Caco-2 (cell line): ENCODE data around the gene MYBPC2. TPM values are rescaled to one million over a fixed set of nuclear protein-coding genes. Genes with fewer than 3 reads are reported as not detected.
A peak's percentile ranks its signal among the peaks of the same experiment; 100 is the strongest.

Source experiments
- BruUV-seq: library from RNA; stranded (reverse); fragments of 400-500 nt; replicated peaks from 2 replicates; lab custom pipeline; 2021; lab: Mats Ljungman, UMichigan
- CTCF ChIA-PET: fragments of 300-600 bp; sonication (Branson Sonifier 250); formaldehyde crosslinking; loops from one replicate; lab custom pipeline; 2022; ENCODE audit warnings: antibody characterized with exemption; lab: Charles Lee
- POLR2A ChIA-PET: fragments of 300-600 bp; sonication (Branson Sonifier 250); formaldehyde crosslinking; loops from one replicate; lab custom pipeline; 2022; ENCODE audit warnings: antibody characterized with exemption; lab: Charles Lee
- DNase-seq, 2 experiments: peaks; one replicate each; pipeline versions ENCODE4 v3.0.0 to v3.0.0-alpha.2; 2020 to 2022
- H3K27me3 ChIP-seq: replicated peaks from 2 replicates; pipeline ENCODE4 v1.6.0; 2011; ENCODE audit warnings: low read length; ENCODE audit not compliant: control insufficient read depth, insufficient read depth
- H3K36me3 ChIP-seq: 2 replicates; pipeline ENCODE4 v1.5.1; 2011; ENCODE audit warnings: low read length; ENCODE audit not compliant: control insufficient read depth, insufficient read depth
- H3K4me1 ChIP-seq: fragments of 250-450 bp; sonication (Bioruptor Pico); 2 replicates; pipeline ENCODE4 v1.5.1; 2020; ENCODE audit warnings: mild to moderate bottlenecking
- H3K4me3 ChIP-seq: 2 replicates; pipeline ENCODE4 v1.5.1; 2011; ENCODE audit warnings: low read depth, mild to moderate bottlenecking, control low read depth, low read length
- H3K9me3 ChIP-seq: fragments of 250-450 bp; sonication (Bioruptor Pico); 2 replicates; pipeline ENCODE4 v1.5.1; 2020; ENCODE audit warnings: mild to moderate bottlenecking, moderate library complexity
- H3K27ac Mint-ChIP-seq: one replicate; pipeline ENCODE4 v1.8.0; 2022; ENCODE audit warnings: mixed read lengths; ENCODE audit not compliant: unreplicated experiment
- H3K27me3 Mint-ChIP-seq: one replicate; pipeline ENCODE4 v1.8.0; 2022; ENCODE audit warnings: mixed read lengths; ENCODE audit not compliant: insufficient read depth, unreplicated experiment
- H3K36me3 Mint-ChIP-seq: one replicate; pipeline ENCODE4 v1.8.0; 2022; ENCODE audit warnings: mild to moderate bottlenecking, mixed read lengths; ENCODE audit not compliant: insufficient read depth, unreplicated experiment
- H3K4me1 Mint-ChIP-seq: one replicate; pipeline ENCODE4 v1.8.0; 2022; ENCODE audit warnings: low read depth, mixed read lengths; ENCODE audit not compliant: unreplicated experiment
- H3K4me3 Mint-ChIP-seq: one replicate; pipeline ENCODE4 v1.8.0; 2022; ENCODE audit warnings: mild to moderate bottlenecking, moderate library complexity, mixed read lengths; ENCODE audit not compliant: unreplicated experiment
- H3K9me3 Mint-ChIP-seq: one replicate; pipeline ENCODE4 v1.8.0; 2022; ENCODE audit warnings: mixed read lengths; ENCODE audit not compliant: unreplicated experiment
- CTCF ChIP-seq, 2 experiments: fragments of 200-600 bp in 1 of 2; IDR thresholded peaks; 1 replicate in 1 of 2; 2 replicates in 1 of 2; pipeline versions ENCODE4 v1.5.1 to v1.8.0; 2011 to 2022; ENCODE audit warnings: antibody characterized with exemption in 1 of 2, control low read depth in 1 of 2, inconsistent platforms in 1 of 2, low read depth in 1 of 2, low read length in 1 of 2, mild to moderate bottlenecking in 1 of 2, moderate library complexity in 1 of 2; ENCODE audit not compliant: insufficient read depth in 1 of 2, severe bottlenecking in 1 of 2, unreplicated experiment in 1 of 2
- intact Hi-C: fragments of 100-400 bp; cut with micrococcal nuclease; formaldehyde crosslinking; loops from one replicate; pipeline ENCODE4 v1.10.0; 2022; ENCODE audit not compliant: unreplicated experiment
- total RNA-seq: library from RNA; stranded (reverse); gene quantifications from 2 replicates; pipeline ENCODE4 v1.2.3, GENCODE V29; 2022

The MYBPC2 gene
- total RNA-seq, 1 experiment from 2014 or later = 1.6 TPM

GRCh38 chr19:50476907-50477238 is 44.2 kb downstream of the MYBPC2 start:
- ChIA-PET POLR2A (no interaction called here), CTCF (no interaction called here)
- intact Hi-C loops = loop anchor here (1.0 kb wide), 1 partner anchor 34 kb away; the partner anchor contains the start of gene JOSD2
- no peaks in the 10 kb centered on the region for H3K9me3 Mint-ChIP-seq
- BruUV-seq = TSS peak; percentile 70
- Histone ChIP-seq H3K4me1 (no peaks in the 10 kb centered on the region), H3K36me3 (no peaks in the 10 kb centered on the region), H3K4me3 (peak overlapping the region; percentile 51), H3K9me3 (no peaks in the 10 kb centered on the region), H3K27me3 (no peaks in the 10 kb centered on the region)
- H3K27ac Mint-ChIP-seq = peak overlapping the region; percentile 54
- H3K4me3 Mint-ChIP-seq = peak overlapping the region; percentile 89
- H3K4me1 Mint-ChIP-seq = no peaks in the 10 kb centered on the region
- H3K27me3 Mint-ChIP-seq = no peaks in the 10 kb centered on the region
- no peak for TF ChIP-seq CTCF (IDR thresholded peaks at IDR 0.05; ENCODE audit: insufficient read depth in 1 of 2, low read depth in 1 of 2, low read length in 1 of 2, severe bottlenecking in 1 of 2, unreplicated experiment in 1 of 2)
- peaks cover 42% of the 10 kb centered on the region for H3K36me3 Mint-ChIP-seq
- DNase-seq = no peak

- POLR2A ChIA-PET = no interaction called here
- DNase-seq = no peak
Measured at GRCh38 chr19:50477751-50478515, 45.2 kb downstream of the MYBPC2 start.

More at GRCh38 chr19:50477751-50478515, 45.2 kb downstream of the MYBPC2 start:
- H3K9me3 Mint-ChIP-seq = no peaks in the 10 kb centered on the region
- H3K36me3 ChIP-seq = no peaks in the 10 kb centered on the region
- BruUV-seq = no TSS peak
- no peak overlapping the region for H3K4me3 ChIP-seq
- H3K27me3 Mint-ChIP-seq = no peaks in the 10 kb centered on the region
- no peaks in the 10 kb centered on the region for H3K4me1 Mint-ChIP-seq
- H3K27ac Mint-ChIP-seq = no peak overlapping the region
- H3K4me3 Mint-ChIP-seq = peak overlapping the region; percentile 89
- no peaks in the 10 kb centered on the region for H3K27me3 ChIP-seq
- CTCF ChIA-PET = interaction anchor here (1.7 to 2.1 kb wide), 2 partner anchors 109 to 121 kb away, joined by 5 to 6 read pairs; no protein-coding TSS in a partner anchor
- H3K9me3 ChIP-seq = no peaks in the 10 kb centered on the region
- H3K4me1 ChIP-seq = no peaks in the 10 kb centered on the region
- no peak for TF ChIP-seq CTCF (IDR thresholded peaks at IDR 0.05; ENCODE audit: insufficient read depth in 1 of 2, low read depth in 1 of 2, low read length in 1 of 2, severe bottlenecking in 1 of 2, unreplicated experiment in 1 of 2)
- H3K36me3 Mint-ChIP-seq = peaks cover 42% of the 10 kb centered on the region
- intact Hi-C loops = no loop called here
